Tibial artery (tissue), 4 donors: ENCODE data around the gene ARSB.

Experiments used
- DNase-seq, 2 donors: peaks; one replicate each; pipeline ENCODE4 v3.0.0-alpha.2; 2019
- H3K27ac ChIP-seq, 2 donors: fragments of 200-600 bp; sonication (generic) in 1 of 2; 1 replicate in 1 of 2; 2 replicates in 1 of 2; pipeline ENCODE4 v1.5.1; 2018 to 2019; ENCODE audit warnings: mild to moderate bottlenecking in 1 of 2
- H3K27me3 ChIP-seq, 2 donors: fragments of 200-600 bp; sonication (generic) in 1 of 2; one replicate each; pipeline versions ENCODE4 v1.5.1 to v1.6.0; 2016 to 2019
- H3K36me3 ChIP-seq, 3 donors: fragments of 200-600 bp; sonication (generic) in 2 of 3; one replicate each; pipeline ENCODE4 v1.5.1; 2016 to 2019; ENCODE audit warnings: mild to moderate bottlenecking in 2 of 3
- H3K4me1 ChIP-seq, 4 donors: fragments of 200-600 bp; sonication (generic) in 2 of 4; 1 replicate in 3 of 4; 2 replicates in 1 of 4; pipeline ENCODE4 v1.5.1; 2016 to 2019
- H3K4me3 ChIP-seq, 2 donors: fragments of 200-600 bp; sonication (generic) in 1 of 2; 1 replicate in 1 of 2; 2 replicates in 1 of 2; pipeline ENCODE4 v1.5.1; 2018 to 2019; ENCODE audit warnings: mild to moderate bottlenecking in 2 of 2
- H3K9me3 ChIP-seq, 3 donors: fragments of 200-600 bp; sonication (generic) in 1 of 3; one replicate each; pipeline ENCODE4 v1.5.1; 2016 to 2019
- intact Hi-C: fragments of 100-400 bp; cut with DNase I; formaldehyde crosslinking; loops from one replicate; pipeline ENCODE4 v1.15.0; 2023; ENCODE audit warnings: low total_unique reads
- TF ChIP-seq, protein P1 (sequence below), 2 experiments: fragments of 200-600 bp in 1 of 2; fragments of 450-650 bp in 1 of 2; IDR thresholded peaks; one replicate each; pipeline ENCODE4 v1.5.1; 2017 to 2019; ENCODE audit warnings: antibody characterized with exemption in 2 of 2, mild to moderate bottlenecking in 1 of 2, moderate library complexity in 1 of 2

Gene ARSB

DNA sequence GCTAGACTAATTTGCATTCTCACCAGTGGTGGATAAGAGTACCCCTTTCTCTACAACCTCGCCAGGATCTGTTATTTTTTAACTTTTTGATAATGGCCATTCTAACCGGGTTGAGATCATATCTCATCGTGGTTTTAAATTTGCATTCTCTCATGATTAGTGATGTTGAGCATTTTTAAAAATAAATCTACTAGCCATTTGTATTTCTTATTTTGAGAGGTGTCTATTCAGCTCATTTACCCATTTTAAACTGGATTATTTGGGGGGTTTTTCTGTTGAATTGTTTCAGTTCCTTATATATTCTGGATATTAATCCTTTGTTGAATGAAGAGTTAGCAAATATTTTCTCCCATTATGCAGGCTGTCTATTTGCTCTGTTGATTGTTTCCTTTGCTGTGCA, 139.6 kb downstream of the ARSB start:
- no peaks in the 10 kb centered on the region for H3K36me3 ChIP-seq

DNA sequence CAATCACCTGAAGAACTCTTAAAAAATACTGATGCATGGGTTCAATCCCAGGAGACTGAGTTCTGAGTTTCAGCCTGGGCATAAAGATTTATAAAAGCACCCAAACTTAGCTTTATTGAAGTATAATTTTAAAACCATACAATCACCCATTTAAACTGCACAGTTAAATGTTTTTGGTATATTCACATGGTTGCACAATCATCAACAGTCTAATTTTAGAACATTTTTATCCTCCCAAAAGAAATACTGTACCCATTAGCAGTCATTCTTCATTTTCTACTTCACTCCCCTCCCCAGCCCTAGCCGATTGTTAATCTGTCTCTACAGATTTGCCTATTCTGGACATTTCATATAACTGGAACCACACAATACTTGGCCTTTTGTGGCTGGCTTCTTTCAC, 141.7 kb downstream of the ARSB start:
- TF ChIP-seq, protein P1, sequence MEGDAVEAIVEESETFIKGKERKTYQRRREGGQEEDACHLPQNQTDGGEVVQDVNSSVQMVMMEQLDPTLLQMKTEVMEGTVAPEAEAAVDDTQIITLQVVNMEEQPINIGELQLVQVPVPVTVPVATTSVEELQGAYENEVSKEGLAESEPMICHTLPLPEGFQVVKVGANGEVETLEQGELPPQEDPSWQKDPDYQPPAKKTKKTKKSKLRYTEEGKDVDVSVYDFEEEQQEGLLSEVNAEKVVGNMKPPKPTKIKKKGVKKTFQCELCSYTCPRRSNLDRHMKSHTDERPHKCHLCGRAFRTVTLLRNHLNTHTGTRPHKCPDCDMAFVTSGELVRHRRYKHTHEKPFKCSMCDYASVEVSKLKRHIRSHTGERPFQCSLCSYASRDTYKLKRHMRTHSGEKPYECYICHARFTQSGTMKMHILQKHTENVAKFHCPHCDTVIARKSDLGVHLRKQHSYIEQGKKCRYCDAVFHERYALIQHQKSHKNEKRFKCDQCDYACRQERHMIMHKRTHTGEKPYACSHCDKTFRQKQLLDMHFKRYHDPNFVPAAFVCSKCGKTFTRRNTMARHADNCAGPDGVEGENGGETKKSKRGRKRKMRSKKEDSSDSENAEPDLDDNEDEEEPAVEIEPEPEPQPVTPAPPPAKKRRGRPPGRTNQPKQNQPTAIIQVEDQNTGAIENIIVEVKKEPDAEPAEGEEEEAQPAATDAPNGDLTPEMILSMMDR (IDR thresholded peaks at IDR 0.05) = no peak
- intact Hi-C loops = no loop called here
- DNase-seq = no peak
- Histone ChIP-seq H3K4me1 (peaks cover 0 to 10% (median 0%) of the 10 kb centered on the region in 4 donors), H3K27me3 (no peaks in the 10 kb centered on the region), H3K4me3 (no peak overlapping the region), H3K9me3 (no peaks in the 10 kb centered on the region), H3K27ac (no peak overlapping the region), H3K36me3 (no peaks in the 10 kb centered on the region)

More for the DNA sequence above, 139.6 kb downstream of the ARSB start:
- H3K27ac ChIP-seq = no peak overlapping the region
- no peak overlapping the region for H3K4me3 ChIP-seq
- no peaks in the 10 kb centered on the region for H3K27me3 ChIP-seq
- no peak for DNase-seq
- no peaks in the 10 kb centered on the region for H3K9me3 ChIP-seq
- intact Hi-C loops = no loop called here
- H3K4me1 ChIP-seq = peaks cover 0 to 10% (median 0%) of the 10 kb centered on the region in 4 donors
- TF ChIP-seq, protein P1 (IDR thresholded peaks at IDR 0.05) = no peak

DNA sequence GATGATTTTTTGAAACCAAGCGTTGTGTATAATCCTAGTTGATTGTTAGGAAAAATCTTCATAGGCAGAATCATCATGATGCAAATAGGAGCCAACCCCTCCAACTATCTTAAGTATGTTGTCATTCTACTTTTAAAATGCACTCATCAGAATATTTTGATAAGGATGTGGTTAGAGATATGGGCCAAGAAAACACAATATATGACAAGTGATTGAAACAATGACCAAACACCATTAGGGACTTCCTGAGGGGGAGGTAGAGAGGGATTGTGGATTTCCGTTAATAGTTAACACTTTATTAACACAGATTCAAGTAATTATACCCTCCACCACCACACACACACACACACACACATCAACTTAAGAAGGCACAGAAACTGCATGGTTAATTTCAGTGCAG, 143.3 kb downstream of the ARSB start:
- Histone ChIP-seq H3K27ac (no peak overlapping the region), H3K4me3 (no peak overlapping the region), H3K27me3 (no peaks in the 10 kb centered on the region), H3K4me1 (peaks cover 0 to 10% (median 0%) of the 10 kb centered on the region in 4 donors), H3K36me3 (no peaks in the 10 kb centered on the region), H3K9me3 (no peaks in the 10 kb centered on the region)
- intact Hi-C loops = no loop called here
- no peak for DNase-seq
- TF ChIP-seq, protein P1 (IDR thresholded peaks at IDR 0.05) = no peak

DNA sequence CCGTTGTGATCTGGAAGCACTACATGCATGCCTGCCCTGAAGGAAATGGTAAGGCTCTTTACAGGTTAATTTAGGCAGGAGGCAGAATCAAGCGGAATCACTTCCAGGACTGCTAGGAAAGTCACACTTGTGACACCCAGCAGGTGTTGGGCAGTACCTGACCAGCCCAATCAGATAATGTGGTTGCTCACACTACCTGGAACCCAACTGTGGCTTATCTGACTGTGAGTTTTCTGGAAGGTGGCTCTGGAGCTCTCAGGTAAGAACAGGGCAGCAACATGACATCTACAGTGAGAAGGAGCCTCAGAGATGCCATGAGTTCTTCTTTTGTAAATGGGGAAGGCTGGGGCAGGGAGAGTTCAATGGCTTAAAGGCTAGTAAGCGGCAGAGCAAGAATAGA, 146.4 kb downstream of the ARSB start:
- TF ChIP-seq, protein P1 (IDR thresholded peaks at IDR 0.05) = no peak
- intact Hi-C loops = loop anchor here (10.0 kb wide), 1 partner anchor 46 kb away; no protein-coding TSS in a partner anchor

DNA sequence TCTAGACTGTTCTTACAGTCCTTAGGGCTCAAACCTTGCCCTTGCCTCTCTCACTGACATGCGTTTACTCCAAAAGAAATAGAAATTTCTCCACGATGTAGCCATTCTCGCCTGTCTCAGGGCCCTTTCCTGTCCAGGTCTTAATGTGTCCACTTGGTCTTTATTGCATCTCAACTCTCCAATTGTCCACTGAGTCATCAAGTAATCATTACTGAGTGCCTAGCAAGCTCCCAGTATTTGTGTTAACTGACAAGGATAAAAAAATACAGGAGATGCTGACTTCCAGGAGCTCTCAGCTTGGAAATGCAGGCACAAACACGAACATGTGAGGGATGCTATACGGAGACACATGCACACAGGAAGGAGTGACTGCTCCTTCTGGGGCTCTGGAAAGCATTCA, 147.3 kb downstream of the ARSB start:
- no peak for DNase-seq
- TF ChIP-seq, protein P1 (IDR thresholded peaks at IDR 0.05) = no peak
- intact Hi-C loops = loop anchor here (10.0 kb wide), 1 partner anchor 47 kb away; no protein-coding TSS in a partner anchor

More for the DNA sequence above, 146.4 kb downstream of the ARSB start:
- Histone ChIP-seq H3K27ac (no peak overlapping the region), H3K4me1 (peaks cover 0 to 9% (median 0%) of the 10 kb centered on the region in 4 donors), H3K4me3 (no peak overlapping the region), H3K27me3 (no peaks in the 10 kb centered on the region), H3K36me3 (no peaks in the 10 kb centered on the region), H3K9me3 (no peaks in the 10 kb centered on the region)
- no peak for DNase-seq

DNA sequence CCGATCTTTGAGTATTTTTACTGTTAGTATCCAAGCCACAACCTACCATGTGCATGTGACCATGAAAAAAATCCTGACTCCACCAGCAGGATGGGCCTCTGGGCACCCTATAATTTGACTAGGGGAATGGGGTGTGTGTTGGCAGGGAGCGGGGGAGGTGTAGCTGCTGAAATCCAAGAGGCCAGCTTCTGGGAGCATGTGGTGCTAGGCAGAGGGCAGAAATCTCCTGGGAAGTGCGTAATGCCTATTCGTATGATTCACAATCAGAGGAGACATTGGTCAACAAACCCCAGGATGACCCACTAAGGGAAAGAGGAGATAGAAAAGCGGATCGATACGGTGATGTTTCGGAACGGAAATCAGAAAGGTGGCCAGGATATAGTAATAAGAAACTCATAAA, 149.9 kb downstream of the ARSB start:
- H3K4me1 ChIP-seq = peaks cover 0 to 23% (median 12%) of the 10 kb centered on the region in 4 donors
- intact Hi-C loops = loop anchor here (10.0 kb wide), 1 partner anchor 50 kb away; no protein-coding TSS in a partner anchor

More for the DNA sequence above, 147.3 kb downstream of the ARSB start:
- Histone ChIP-seq H3K4me1 (peaks cover 0 to 2% (median under 1%) of the 10 kb centered on the region in 4 donors), H3K9me3 (no peaks in the 10 kb centered on the region), H3K27me3 (no peaks in the 10 kb centered on the region), H3K36me3 (no peaks in the 10 kb centered on the region), H3K27ac (no peak overlapping the region), H3K4me3 (no peak overlapping the region)

More for the DNA sequence above, 149.9 kb downstream of the ARSB start:
- Histone ChIP-seq H3K27me3 (no peaks in the 10 kb centered on the region), H3K4me3 (no peak overlapping the region), H3K9me3 (no peaks in the 10 kb centered on the region), H3K27ac (no peak overlapping the region), H3K36me3 (no peaks in the 10 kb centered on the region)
- DNase-seq = no peak
- TF ChIP-seq, protein P1 (IDR thresholded peaks at IDR 0.05) = no peak
